Measurements from ENCODE around the gene RAD50.
"Not testable (repeated sequence)": the region's sequence is repeated elsewhere in the genome, so short reads cannot be mapped to it uniquely, and the experiment has no call there.

RAD50 gene

DNA sequence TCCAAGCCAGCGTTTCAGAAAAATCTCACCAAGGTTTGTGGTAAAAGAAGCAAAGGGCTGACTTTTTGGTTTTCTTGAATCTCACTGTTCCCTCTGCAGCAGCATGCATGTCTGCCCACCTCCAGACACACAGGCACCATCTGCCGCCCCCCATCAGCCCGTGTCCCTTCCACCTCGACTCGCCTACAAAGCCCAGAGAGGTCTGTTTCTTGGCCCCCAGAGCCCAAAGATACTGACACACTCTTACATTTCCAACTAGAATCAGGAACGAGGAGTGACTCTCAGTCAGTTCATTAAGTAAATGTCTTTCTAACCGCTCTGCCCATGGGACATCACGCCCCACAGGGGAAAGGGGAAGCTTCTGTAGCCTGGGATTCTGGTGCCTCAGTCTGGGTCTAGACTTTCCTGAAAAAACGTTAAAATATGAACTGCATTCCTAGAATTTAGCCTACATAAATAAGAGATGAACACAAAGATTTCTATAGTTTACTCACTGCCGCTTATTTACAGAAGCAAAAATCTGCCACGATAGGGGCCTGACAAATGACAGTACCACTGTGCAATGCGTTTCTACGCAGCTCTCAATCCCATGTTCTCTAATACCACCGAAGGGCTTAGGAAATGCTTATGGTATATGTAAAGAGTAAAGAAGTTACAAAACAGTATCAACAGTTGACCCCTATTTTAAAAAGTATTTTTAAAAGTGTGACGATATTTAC is 121.1 kb downstream of the RAD50 start:
- DNase-seq: no peak

DNA sequence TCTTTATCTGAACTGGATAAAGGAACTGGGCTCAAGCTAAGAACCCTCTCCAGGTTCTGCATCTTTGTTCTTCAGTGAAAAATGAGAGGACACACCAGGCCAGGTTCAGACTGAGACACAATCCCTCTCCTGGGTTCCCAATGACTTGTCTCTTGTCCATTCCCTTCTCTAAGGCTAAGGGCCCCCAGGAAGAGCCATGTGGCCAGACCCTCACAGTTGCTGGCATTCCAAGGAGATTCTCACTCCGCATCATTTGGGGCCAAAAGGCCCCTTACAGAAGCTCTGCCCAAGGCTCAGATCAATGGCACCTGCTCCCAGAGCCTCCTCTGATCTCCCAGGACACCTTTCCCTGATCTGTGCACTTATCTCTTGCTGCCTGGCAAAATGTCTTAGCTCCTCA is 122.0 kb downstream of the RAD50 start:
- DNase-seq: no peak

DNA sequence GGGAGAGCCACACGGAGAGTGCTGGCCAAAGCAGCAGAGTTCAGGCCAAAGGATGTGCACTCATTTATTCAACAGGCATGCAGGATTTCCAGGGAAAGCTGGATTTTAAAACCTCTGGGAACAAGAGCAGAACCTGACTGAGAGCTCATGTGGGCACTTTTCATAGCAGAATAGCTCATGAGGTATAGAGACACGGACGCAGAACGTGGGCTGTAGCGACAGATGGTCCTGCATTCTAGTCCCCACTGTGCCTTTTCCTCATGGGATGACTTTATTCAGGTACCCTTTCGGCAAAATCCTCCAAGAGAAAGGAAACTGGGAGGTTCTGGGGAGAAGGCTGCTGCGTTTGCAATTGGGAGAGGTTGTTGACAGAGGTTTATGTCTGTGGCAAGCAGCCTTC is 122.4 kb downstream of the RAD50 start:
- DNase-seq: no peak

DNA sequence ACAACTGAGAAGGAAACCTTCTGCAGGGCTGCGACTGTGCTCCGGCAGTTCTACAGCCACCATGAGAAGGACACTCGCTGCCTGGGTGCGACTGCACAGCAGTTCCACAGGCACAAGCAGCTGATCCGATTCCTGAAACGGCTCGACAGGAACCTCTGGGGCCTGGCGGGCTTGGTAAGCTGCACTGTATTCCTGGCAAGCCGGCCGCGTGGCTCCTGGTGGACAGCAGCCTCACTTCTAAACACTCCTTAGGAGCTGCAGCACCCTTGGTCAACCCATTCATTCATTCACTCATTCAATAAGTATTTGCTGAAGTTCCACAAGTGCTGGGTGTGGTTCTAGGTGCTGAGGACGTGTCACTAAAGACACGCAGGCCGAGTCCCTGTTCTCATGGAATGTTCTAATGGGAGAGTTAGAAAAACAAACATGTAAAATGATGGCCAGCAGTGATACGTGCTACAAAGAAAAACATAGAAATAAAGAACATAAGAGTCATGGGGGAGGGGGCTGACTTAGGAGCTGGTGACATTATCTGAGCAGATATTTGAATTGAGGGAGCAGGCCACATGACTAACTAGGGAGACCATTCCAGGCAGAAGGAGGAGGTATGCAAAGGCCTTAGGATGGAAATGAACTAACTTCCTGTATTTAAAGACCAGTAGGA is 123.1 kb downstream of the RAD50 start:
- DNase-seq: no peak

DNA sequence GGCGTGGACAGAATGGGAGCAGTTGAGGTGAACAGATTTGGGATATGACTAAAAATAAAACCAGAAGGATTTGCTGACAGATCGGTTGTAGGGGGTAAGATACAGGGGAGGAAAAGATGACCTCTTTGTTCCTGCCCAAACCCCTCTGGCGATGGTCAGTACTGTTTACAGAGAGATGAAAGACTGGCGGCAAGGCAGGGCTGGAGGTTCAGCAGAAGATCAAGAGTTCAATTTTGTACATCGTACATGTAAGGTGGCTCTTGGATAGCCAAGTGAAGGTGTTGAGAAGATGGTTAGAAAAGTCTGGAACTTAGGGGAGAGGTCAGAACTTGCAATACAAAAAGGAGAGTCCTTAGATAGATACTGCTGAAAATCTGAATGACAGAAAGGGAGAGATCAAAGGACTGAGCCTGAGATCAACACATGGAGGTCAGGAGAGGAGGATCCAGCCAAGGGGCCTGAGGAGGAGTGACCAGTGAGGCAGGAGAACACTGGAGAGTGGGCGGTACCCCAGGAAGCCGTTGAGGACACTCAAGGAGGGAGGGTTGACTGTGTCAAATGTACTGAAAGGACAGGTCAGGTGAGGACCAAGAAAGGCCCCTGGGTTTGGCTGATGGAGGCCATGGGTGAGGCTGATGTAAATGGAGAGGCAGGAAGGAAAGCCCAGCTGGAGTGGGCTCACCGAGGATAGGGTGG is 124.2 kb downstream of the RAD50 start:
- no peak for DNase-seq

DNA sequence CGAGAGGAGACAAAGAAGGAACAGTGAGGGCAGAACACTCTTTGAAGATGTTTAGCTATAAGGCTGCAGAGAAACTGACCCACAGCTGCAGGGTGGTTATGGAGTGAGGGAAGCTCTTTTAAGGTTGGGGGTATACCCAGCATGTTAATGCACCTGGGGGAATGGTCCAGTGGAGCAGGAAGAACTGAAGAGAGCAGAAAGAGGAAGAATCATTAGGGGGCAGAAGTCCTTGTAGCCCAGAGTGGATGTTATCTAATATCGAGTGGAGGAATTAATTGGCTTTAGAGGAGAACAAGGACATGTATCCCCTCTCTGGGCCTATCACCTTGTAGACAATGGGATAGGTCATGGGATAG is 124.7 kb downstream of the RAD50 start:
- DNase-seq: no peak

DNA sequence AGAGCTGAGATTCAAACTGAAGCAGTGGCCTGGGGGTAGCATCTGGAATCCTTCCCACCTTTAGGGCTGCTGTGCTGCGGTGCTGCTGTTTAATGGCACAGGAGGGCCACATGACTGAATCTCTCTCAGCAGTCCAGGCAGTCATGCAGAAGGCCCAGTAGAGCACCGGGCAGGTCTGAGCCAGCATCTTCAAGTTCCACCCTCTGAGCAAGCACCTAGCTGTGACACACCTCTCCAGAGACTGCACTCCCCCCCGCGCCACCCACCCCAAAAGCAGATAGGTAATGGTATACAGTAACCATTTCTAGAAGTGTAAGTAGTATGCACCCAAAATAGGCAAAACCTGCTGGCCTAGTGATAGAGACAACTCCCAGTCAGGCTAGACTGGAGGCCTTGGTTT is 125.2 kb downstream of the RAD50 start:
- no peak for DNase-seq

DNA sequence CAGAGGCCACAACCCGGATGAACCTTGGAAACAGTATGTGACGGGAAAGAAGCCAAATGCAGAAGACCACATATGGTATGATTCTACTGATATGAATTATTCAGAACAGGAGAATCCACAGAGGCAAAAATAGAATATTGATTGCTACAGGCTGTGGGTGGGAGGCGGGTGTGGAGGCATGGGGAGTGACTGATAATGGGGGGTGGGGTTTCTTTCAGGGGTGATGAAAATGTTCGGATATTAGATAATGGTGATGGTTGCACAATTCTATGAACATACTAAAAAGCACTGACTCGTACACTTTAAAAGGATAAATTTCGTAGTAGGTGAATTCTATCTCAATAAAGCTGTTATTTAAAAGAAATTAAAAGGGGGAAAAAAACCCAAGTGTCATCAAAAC is 127.7 kb downstream of the RAD50 start:
- DNase-seq: no peak

DNA sequence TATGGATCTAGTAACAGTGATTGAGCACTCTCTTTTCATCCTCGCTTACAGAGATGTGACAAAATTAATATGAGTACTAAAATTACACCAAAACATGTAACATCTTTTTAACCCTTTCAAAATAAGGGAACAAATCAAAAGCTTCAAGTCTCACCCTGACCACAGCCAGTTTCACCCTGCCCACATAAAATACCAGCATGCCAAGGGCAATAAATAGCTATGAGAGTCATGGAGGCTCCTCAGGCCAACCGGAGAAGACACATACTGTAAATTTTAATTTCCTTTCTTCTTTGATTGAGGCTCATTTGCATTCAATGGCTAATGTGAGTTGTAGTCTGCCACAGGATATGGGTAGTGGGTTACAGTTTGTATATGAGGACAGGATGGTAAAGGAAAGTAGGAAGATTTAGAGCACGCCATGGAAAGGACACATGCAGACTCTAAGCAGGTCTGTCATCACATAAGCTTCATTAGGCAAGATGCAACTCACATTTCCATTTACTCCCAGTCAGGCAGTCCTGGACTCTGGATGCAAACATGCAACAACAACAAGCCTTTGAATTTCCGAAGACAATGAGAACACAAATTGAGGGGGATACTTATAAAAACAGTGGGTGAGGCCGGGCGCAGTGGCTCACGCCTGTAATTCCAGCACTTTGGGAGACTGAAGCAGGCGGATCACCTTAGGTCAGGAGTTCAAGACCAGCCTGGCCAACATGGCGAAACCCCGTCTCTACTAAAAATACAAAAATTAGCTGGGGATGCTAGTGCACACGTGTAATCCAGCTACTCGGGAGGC is 128.3 kb downstream of the RAD50 start:
- no peak for DNase-seq

DNA sequence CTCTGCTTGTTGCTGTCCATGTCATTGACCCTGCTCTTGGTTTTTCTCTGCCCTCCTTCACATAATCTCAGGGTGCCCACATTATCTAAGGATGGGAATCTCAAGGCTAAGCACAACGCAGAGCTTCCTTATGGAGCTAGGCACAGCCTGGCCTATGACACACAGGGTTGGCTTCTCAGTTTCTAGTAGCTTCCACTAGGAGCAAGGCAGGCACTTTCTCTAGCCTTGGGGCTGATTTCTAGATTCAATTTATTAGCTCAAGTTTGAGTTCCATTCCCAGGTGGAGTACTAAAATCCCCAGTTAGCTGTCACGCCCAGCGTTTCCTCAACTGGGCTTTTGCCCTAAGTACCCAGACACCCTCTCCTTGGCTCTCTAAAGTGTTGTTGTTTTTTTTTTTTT is 129.4 kb downstream of the RAD50 start:
- no peak for DNase-seq

DNA sequence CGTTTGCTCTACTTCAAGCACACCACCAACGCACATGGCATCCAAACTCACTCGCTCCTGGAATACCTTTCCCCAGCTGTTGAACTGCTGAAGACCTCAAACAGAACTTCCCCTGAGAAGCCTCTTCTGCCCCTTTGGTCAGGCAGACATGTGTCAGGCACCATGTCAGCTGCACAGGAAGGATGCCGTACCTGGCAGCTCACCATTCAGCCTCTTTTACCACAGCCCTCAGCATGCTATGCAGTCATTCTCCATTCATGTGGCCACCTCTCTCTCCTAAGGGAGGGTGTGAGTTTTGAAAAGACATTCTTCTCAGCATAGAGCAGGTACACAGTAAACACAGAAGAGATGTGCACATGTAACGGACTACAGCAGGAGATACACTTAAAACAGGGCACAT is 131.2 kb downstream of the RAD50 start:
- DNase-seq: no peak

DNA sequence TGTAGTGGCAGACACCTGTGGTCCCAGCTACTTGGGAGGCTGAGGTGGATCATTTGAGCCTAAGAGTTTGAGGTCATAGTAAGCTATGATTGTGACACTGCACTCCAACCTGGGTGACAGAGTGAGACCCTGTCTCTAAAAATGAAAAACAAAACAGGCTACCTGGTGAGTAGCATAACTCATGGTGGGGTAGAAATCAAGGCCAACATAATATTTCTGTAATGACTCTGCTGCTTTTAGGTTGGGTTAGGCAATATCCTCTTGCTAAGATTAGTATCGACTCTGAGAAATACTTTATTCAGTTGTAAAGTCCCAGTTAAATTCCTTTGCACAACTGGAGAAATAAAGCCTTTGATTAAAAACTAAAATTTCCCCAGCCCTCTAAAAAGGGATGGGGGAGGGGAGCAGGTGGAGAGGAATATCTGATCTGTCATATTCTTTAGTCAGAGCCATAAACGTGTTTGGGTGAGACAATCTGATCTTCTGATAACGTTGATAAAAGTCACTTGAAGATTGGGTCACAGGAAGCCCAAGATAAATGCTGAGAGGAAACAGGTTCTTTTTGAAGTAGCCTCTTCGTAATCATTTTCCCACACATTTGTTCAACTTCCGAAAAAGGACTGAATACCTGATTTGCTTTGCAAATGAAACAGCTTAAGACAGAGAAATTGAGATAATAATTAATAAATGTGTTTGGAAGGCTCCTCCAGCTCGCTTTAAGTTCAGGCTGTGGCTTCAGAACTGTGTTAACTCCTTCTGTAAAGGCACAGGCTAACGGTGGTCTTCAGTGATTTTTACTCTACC is 132.0 kb downstream of the RAD50 start:
- DNase-seq: no peak

DNA sequence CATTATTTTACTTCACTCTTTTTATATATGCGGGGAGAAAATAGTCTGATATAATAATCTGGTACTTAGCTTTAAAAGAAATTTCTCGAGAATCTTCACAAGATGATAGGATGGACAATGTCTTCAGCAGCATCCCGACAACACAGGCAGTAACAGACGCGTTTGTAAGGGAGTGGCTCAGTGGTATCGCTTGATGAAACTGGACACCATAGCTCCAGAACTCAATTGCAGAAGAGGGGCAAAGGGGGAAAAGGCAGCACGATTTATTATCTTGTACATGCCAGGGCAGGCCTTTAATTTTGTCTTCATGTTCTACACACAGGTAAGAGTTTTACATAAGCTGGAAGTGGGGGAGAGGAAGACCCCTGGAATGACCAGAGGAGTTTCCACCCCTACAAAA is 132.7 kb downstream of the RAD50 start:
- no peak for DNase-seq

DNA sequence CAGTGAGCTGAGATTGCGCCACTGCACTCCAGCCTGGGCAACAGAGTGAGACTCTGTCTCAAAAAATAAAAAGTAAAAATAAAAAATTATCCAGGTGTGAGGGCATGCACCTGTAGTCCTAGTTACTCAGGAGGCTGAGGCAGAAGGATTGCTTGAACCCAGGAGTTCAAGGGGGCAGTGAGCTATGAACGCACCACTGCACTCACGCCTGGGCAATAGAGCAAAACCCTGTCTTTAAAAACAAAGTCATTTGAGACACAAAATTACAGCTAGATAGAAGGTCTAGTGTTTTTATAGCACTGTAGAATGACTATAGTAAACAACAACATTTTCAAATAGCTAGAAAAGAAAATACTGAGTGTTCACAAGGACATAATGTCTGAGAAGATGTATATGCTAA is 133.4 kb downstream of the RAD50 start:
- no peak for DNase-seq

DNA sequence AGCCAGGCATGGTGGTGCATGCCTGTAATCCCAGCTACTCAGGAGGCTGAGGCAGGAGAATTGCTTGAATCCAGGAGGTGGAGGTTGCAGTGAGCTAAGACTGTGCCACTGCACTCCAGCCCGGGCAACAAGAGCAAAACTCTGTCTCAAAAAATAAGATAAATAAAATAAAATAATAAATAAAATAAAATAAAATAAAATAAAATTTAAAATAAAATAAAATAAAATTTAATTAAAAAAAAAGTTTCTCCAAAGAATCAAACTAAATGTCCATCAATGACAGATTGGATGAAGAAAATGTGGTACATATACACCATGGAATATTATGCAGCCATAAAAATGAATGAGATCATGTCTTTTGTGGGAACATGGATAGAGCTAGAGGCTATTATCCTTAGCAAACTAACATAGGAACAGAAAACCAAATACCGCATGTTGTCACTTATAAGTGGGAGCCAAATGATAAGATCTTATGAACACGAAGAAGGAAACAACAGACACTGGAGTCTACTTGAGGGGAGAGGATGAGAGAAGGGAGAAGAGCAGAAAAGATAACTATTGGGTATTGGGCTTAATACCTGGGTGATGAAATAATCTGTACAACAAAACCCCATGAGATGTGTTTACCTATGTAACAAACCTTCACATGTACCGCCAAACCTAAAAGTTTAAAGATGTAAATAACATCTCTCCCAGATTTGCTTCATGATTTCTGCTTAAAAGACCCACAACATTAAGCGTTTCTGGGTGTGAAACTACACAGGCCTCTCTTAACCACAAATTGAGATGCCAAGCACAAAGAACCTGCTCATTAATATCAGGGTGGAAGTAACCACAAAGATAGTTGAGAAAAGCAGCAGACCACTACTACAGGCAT is 135.2 kb downstream of the RAD50 start:
- DNase-seq: not testable (repeated sequence)

DNA sequence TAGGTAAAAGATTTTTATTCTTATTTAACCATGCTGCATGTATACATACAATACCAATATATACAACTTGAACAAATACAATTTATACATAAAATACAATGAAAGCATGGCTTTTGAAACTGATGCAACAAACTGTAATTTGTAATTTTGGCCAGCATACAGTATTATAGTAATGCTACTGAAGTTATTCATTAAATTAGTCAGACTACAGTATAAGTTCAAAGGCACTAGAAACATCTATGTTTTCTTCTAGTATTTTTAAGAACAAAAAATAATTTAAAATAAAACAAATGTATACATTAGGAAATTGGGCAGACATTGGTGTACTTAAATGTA is 135.8 kb downstream of the RAD50 start:
- DNase-seq: no peak
